ENCODE results near the gene KRTAP2-4.
A peak's percentile ranks its signal among the peaks of the same experiment; 100 is the strongest.
"Not testable (repeated sequence)": the region's sequence is repeated elsewhere in the genome, so short reads cannot be mapped to it uniquely, and the experiment has no call there.

KRTAP2-4 gene

GRCh38 chr17:41052566-41052965 lies 13.1 kb downstream of the KRTAP2-4 start:
- no peak overlapping the region for H3K4me3 ChIP-seq (ENCODE audit: low read length)
- no peak overlapping the region for H3K9ac ChIP-seq (ENCODE audit: low read depth, low read length)
- no peaks in the 10 kb centered on the region for H3K27me3 ChIP-seq (ENCODE audit: control insufficient read depth, insufficient read depth, low read length)
- no peak overlapping the region for H3K4me2 ChIP-seq (ENCODE audit: low read length)
- peaks cover 25% of the 10 kb centered on the region for H3K4me1 ChIP-seq (ENCODE audit: control insufficient read depth, insufficient read depth, low read length)
- no peaks in the 10 kb centered on the region for H3K9me3 ChIP-seq (replicated peaks; ENCODE audit: low read length)
- H3K36me3 ChIP-seq (ENCODE audit: insufficient read depth, low read length), result no peaks in the 10 kb centered on the region

- H3K4me3 ChIP-seq (ENCODE audit: low read length), result peak overlapping the region; percentile 26
- H3K9ac ChIP-seq (ENCODE audit: low read depth, low read length), result peak overlapping the region; percentile 83
- no peaks in the 10 kb centered on the region for H3K9me3 ChIP-seq (replicated peaks; ENCODE audit: low read length)
- no peaks in the 10 kb centered on the region for H3K27me3 ChIP-seq (ENCODE audit: control insufficient read depth, insufficient read depth, low read length)
- H3K36me3 ChIP-seq (ENCODE audit: insufficient read depth, low read length), result no peaks in the 10 kb centered on the region
- H3K4me1 ChIP-seq (ENCODE audit: control insufficient read depth, insufficient read depth, low read length), result peaks cover 25% of the 10 kb centered on the region
- peak overlapping the region; percentile 56 for H3K4me2 ChIP-seq (ENCODE audit: low read length)
Observed at GRCh38 chr17:41049110-41049509, 16.6 kb downstream of the KRTAP2-4 start.

GRCh38 chr17:41048441-41048840 lies 17.2 kb downstream of the KRTAP2-4 start:
- Histone ChIP-seq H3K4me2 (ENCODE audit: low read length) (peak overlapping the region; percentile 56), H3K27me3 (ENCODE audit: control insufficient read depth, insufficient read depth, low read length) (no peaks in the 10 kb centered on the region), H3K9me3 (replicated peaks; ENCODE audit: low read length) (no peaks in the 10 kb centered on the region), H3K36me3 (ENCODE audit: insufficient read depth, low read length) (no peaks in the 10 kb centered on the region), H3K9ac (ENCODE audit: low read depth, low read length) (peak overlapping the region; percentile 83), H3K4me1 (ENCODE audit: control insufficient read depth, insufficient read depth, low read length) (peaks cover 25% of the 10 kb centered on the region), H3K4me3 (ENCODE audit: low read length) (peak overlapping the region; percentile 26)

- peak within 1 kb of the TSS; percentile 56 for H3K4me2 ChIP-seq (ENCODE audit: low read length)
- not testable (repeated sequence) for H3K27me3 ChIP-seq (ENCODE audit: control insufficient read depth, insufficient read depth, low read length); H3K36me3 ChIP-seq (ENCODE audit: insufficient read depth, low read length); H3K9me3 ChIP-seq (replicated peaks; ENCODE audit: low read length)
- H3K9ac ChIP-seq (ENCODE audit: low read depth, low read length), result peak within 1 kb of the TSS; percentile 83
- peaks cover 18% of the 10 kb centered on the region for H3K4me1 ChIP-seq (ENCODE audit: control insufficient read depth, insufficient read depth, low read length)
- peak within 1 kb of the TSS; percentile 0 for H3K4me3 ChIP-seq (ENCODE audit: low read length)
Observed at GRCh38 chr17:41046735-41047465, 18.8 kb downstream of the KRTAP2-4 start, which contains the start of gene KRTAP2-1. Gene KRTAP2-1 (minus strand): TSS chr17:41047316. CDS start chr17:41047267, 49 bp downstream.

GRCh38 chr17:41042953-41043352 lies 22.7 kb downstream of the KRTAP2-4 start:
- no peaks in the 10 kb centered on the region for H3K36me3 ChIP-seq (ENCODE audit: insufficient read depth, low read length)
- no peaks in the 10 kb centered on the region for H3K9me3 ChIP-seq (replicated peaks; ENCODE audit: low read length)
- no peak overlapping the region for H3K4me3 ChIP-seq (ENCODE audit: low read length)
- peaks cover 19% of the 10 kb centered on the region for H3K4me1 ChIP-seq (ENCODE audit: control insufficient read depth, insufficient read depth, low read length)
- H3K4me2 ChIP-seq (ENCODE audit: low read length), result no peak overlapping the region
- H3K27me3 ChIP-seq (ENCODE audit: control insufficient read depth, insufficient read depth, low read length), result no peaks in the 10 kb centered on the region
- no peak overlapping the region for H3K9ac ChIP-seq (ENCODE audit: low read depth, low read length)

- Histone ChIP-seq H3K9ac (ENCODE audit: low read depth, low read length) (peak within 1 kb of the TSS; percentile 59), H3K4me1 (ENCODE audit: control insufficient read depth, insufficient read depth, low read length) (peaks cover 14% of the 10 kb centered on the region)
Observed at GRCh38 chr17:41040783-41041571, 24.7 kb downstream of the KRTAP2-4 start, which contains the start of gene KRTAP1-1. Gene KRTAP1-1 (minus strand): TSS chr17:41041450. CDS start chr17:41041397, 53 bp downstream.

GRCh38 chr17:41037853-41038350 lies 27.8 kb downstream of the KRTAP2-4 start:
- H3K4me1 ChIP-seq (ENCODE audit: control insufficient read depth, insufficient read depth, low read length), result peaks cover 14% of the 10 kb centered on the region
- H3K4me2 ChIP-seq (ENCODE audit: low read length), result no peak overlapping the region
- H3K27me3 ChIP-seq (ENCODE audit: control insufficient read depth, insufficient read depth, low read length), result no peaks in the 10 kb centered on the region
- H3K9me3 ChIP-seq (replicated peaks; ENCODE audit: low read length), result no peaks in the 10 kb centered on the region
- H3K4me3 ChIP-seq (ENCODE audit: low read length), result no peak overlapping the region
- no peaks in the 10 kb centered on the region for H3K36me3 ChIP-seq (ENCODE audit: insufficient read depth, low read length)
- H3K9ac ChIP-seq (ENCODE audit: low read depth, low read length), result no peak overlapping the region

More at GRCh38 chr17:41040783-41041571, 24.7 kb downstream of the KRTAP2-4 start, which contains the start of gene KRTAP1-1:
- H3K4me3 ChIP-seq (ENCODE audit: low read length), result peak within 1 kb of the TSS; percentile 44
- H3K27me3 ChIP-seq (ENCODE audit: control insufficient read depth, insufficient read depth, low read length); H3K36me3 ChIP-seq (ENCODE audit: insufficient read depth, low read length); H3K9me3 ChIP-seq (replicated peaks; ENCODE audit: low read length): not testable (repeated sequence)
- peak within 1 kb of the TSS; percentile 65 for H3K4me2 ChIP-seq (ENCODE audit: low read length)

GRCh38 chr17:41034346-41034935 lies 31.2 kb downstream of the KRTAP2-4 start, which contains the start of gene KRTAP1-3:
Gene KRTAP1-3 (minus strand): TSS chr17:41034874. CDS start chr17:41034821, 53 bp downstream.
- H3K27me3 ChIP-seq (ENCODE audit: control insufficient read depth, insufficient read depth, low read length); H3K4me1 ChIP-seq (ENCODE audit: control insufficient read depth, insufficient read depth, low read length): not testable (repeated sequence)

GRCh38 chr17:41029633-41030245 lies 35.9 kb downstream of the KRTAP2-4 start, which contains the start of gene KRTAP1-4:
Gene KRTAP1-4 (minus strand): TSS chr17:41030195. CDS start chr17:41030078, 117 bp downstream.
- Histone ChIP-seq H3K27me3 (ENCODE audit: control insufficient read depth, insufficient read depth, low read length) (no peaks in the 10 kb centered on the region), H3K9ac (ENCODE audit: low read depth, low read length) (no peak within 1 kb of the TSS)

More at GRCh38 chr17:41034346-41034935, 31.2 kb downstream of the KRTAP2-4 start, which contains the start of gene KRTAP1-3:
- H3K36me3 ChIP-seq (ENCODE audit: insufficient read depth, low read length); H3K4me3 ChIP-seq (ENCODE audit: low read length); H3K4me2 ChIP-seq (ENCODE audit: low read length); H3K9me3 ChIP-seq (replicated peaks; ENCODE audit: low read length); H3K9ac ChIP-seq (ENCODE audit: low read depth, low read length): not testable (repeated sequence)

GRCh38 chr17:41026715-41027471 lies 38.8 kb downstream of the KRTAP2-4 start, which contains the start of gene KRTAP1-5:
Gene KRTAP1-5 (minus strand): TSS chr17:41027208. CDS start chr17:41027155, 53 bp downstream.
- Histone ChIP-seq H3K36me3 (ENCODE audit: insufficient read depth, low read length) (no peaks in the 10 kb centered on the region), H3K9me3 (replicated peaks; ENCODE audit: low read length) (no peaks in the 10 kb centered on the region), H3K27me3 (ENCODE audit: control insufficient read depth, insufficient read depth, low read length) (no peaks in the 10 kb centered on the region), H3K4me2 (ENCODE audit: low read length) (peak within 1 kb of the TSS; percentile 67), H3K9ac (ENCODE audit: low read depth, low read length) (peak within 1 kb of the TSS; percentile 47), H3K4me3 (ENCODE audit: low read length) (peak within 1 kb of the TSS; percentile 51), H3K4me1 (ENCODE audit: control insufficient read depth, insufficient read depth, low read length) (peaks cover 18% of the 10 kb centered on the region)

More at GRCh38 chr17:41029633-41030245, 35.9 kb downstream of the KRTAP2-4 start, which contains the start of gene KRTAP1-4:
- Histone ChIP-seq H3K4me1 (ENCODE audit: control insufficient read depth, insufficient read depth, low read length) (peaks cover 18% of the 10 kb centered on the region), H3K36me3 (ENCODE audit: insufficient read depth, low read length) (no peaks in the 10 kb centered on the region), H3K9me3 (replicated peaks; ENCODE audit: low read length) (no peaks in the 10 kb centered on the region), H3K4me3 (ENCODE audit: low read length) (no peak within 1 kb of the TSS), H3K4me2 (ENCODE audit: low read length) (no peak within 1 kb of the TSS)
